C4-2B (cell line): Measurements from ENCODE around the gene UGT1A3.

Experiments
- ZFX ChIP-seq: fragments of 450-650 bp; IDR thresholded peaks from 2 replicates; pipeline ENCODE4 v1.6.1; 2017
- TF ChIP-seq, protein P1 (sequence below): fragments of 450-650 bp; conservative IDR thresholded peaks from 2 replicates; pipeline ENCODE4 v1.5.1; 2017; ENCODE audit warnings: mild to moderate bottlenecking

GRCh38 chr2:233778030-233778429, 49.2 kb downstream of the UGT1A3 start, which contains the start of gene MROH2A:
- TF ChIP-seq, protein P1, sequence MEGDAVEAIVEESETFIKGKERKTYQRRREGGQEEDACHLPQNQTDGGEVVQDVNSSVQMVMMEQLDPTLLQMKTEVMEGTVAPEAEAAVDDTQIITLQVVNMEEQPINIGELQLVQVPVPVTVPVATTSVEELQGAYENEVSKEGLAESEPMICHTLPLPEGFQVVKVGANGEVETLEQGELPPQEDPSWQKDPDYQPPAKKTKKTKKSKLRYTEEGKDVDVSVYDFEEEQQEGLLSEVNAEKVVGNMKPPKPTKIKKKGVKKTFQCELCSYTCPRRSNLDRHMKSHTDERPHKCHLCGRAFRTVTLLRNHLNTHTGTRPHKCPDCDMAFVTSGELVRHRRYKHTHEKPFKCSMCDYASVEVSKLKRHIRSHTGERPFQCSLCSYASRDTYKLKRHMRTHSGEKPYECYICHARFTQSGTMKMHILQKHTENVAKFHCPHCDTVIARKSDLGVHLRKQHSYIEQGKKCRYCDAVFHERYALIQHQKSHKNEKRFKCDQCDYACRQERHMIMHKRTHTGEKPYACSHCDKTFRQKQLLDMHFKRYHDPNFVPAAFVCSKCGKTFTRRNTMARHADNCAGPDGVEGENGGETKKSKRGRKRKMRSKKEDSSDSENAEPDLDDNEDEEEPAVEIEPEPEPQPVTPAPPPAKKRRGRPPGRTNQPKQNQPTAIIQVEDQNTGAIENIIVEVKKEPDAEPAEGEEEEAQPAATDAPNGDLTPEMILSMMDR = no peak
- no peak for TF ChIP-seq ZFX
